K562 (cell line): ENCODE data around the gene YTHDF1. TPM values are rescaled to one million over a fixed set of nuclear protein-coding genes. Genes with fewer than 3 reads are reported as not detected.

Source experiments
- ATAC-seq: fragments of 200-7000 bp; cut with Tn5 transposase; 3 replicates; pipeline ENCODE4 v1.9.1; 2020; ENCODE audit warnings: moderate library complexity
- BruUV-seq: library from RNA; stranded (reverse); fragments of 400-500 nt; replicated peaks from 2 replicates; lab custom pipeline; 2021; lab: Mats Ljungman, UMichigan
- CTCF ChIA-PET: fragments of 300-600 bp; formaldehyde crosslinking; extraction: SDS; loops from one replicate; lab custom pipeline; 2021; ENCODE audit warnings: low intra/inter-chr PET ratio; lab: Yijun Ruan, JAX
- POLR2A ChIA-PET: fragments of 300-600, 350-650 bp; sonication (Branson Sonifier 250); formaldehyde crosslinking; extraction: SDS; loops from one replicate; lab custom pipeline; 2021; ENCODE audit warnings: antibody characterized with exemption, inconsistent platforms; lab: Yijun Ruan, JAX
- DNase-seq, 4 experiments: peaks; one replicate each; pipeline versions ENCODE4 v3.0.0 to v3.0.0-alpha.2; 2011 to 2018; ENCODE audit warnings: low spot score in 3 of 4, mixed read lengths in 3 of 4; ENCODE audit errors: extremely low read depth in 1 of 4
- FAIRE-seq: peaks from 2 replicates; lab custom pipeline; 2011; peaks lifted over from hg19 to GRCh38; lab: Jason Lieb, UNC
- H2AFZ ChIP-seq: 2 replicates; pipeline ENCODE4 v1.6.0; 2011; ENCODE audit warnings: low read depth, low read length, control low read depth, inconsistent platforms
- H3K27ac ChIP-seq: fragments of 200-600 bp; 3 replicates; pipeline ENCODE4 v1.8.0; 2011; ENCODE audit warnings: low read depth, mild to moderate bottlenecking, control low read depth, inconsistent platforms, low read length, moderate library complexity, mixed read lengths; ENCODE audit errors: extremely low read depth
- H3K27me3 ChIP-seq, 2 experiments: fragments of 300-600 bp in 1 of 2; 2 replicates in 1 of 2; 3 replicates in 1 of 2; pipeline versions ENCODE4 v1.6.0 to v1.8.0; 2011; ENCODE audit warnings: inconsistent platforms in 2 of 2, low read length in 2 of 2, mild to moderate bottlenecking in 1 of 2, mixed read lengths in 1 of 2, moderate library complexity in 1 of 2; ENCODE audit not compliant: control insufficient read depth in 2 of 2, insufficient read depth in 2 of 2
- H3K36me3 ChIP-seq: fragments of 300-600 bp; 3 replicates; pipeline ENCODE4 v1.8.0; 2011; ENCODE audit warnings: mild to moderate bottlenecking, low read length, inconsistent platforms; ENCODE audit not compliant: control insufficient read depth, insufficient read depth
- H3K4me1 ChIP-seq, 2 experiments: fragments of 200-600 bp in 1 of 2; replicated peaks in 1 of 2; 2 replicates in 1 of 2; 3 replicates in 1 of 2; pipeline versions ENCODE4 v1.5.1 to v1.8.0; 2011; ENCODE audit warnings: inconsistent platforms in 2 of 2, low read length in 2 of 2, mild to moderate bottlenecking in 1 of 2, mixed read lengths in 1 of 2, moderate library complexity in 1 of 2; ENCODE audit not compliant: control insufficient read depth in 2 of 2, insufficient read depth in 2 of 2
- H3K4me2 ChIP-seq: 2 replicates; pipeline ENCODE4 v1.6.1; 2011; ENCODE audit warnings: low read length, control low read depth, inconsistent platforms, mixed read lengths; ENCODE audit not compliant: insufficient read depth
- H3K4me3 ChIP-seq: fragments of 200-600 bp; sonication (generic), shearing (Covaris generic); 2 replicates; pipeline ENCODE4 v1.5.1; 2016; ENCODE audit warnings: control low read depth, inconsistent platforms
- H3K79me2 ChIP-seq: fragments of 200-600 bp; 3 replicates; pipeline ENCODE4 v1.8.0; 2011; ENCODE audit warnings: low read length, inconsistent platforms; ENCODE audit not compliant: control insufficient read depth, insufficient read depth
- H3K9ac ChIP-seq, 2 experiments: 2 replicates each; pipeline versions ENCODE4 v1.6.0 to v1.6.1; 2011; ENCODE audit warnings: low read depth in 2 of 2, low read length in 2 of 2, control low read depth in 1 of 2, inconsistent platforms in 1 of 2, mild to moderate bottlenecking in 1 of 2, mixed read lengths in 1 of 2; ENCODE audit not compliant: insufficient read depth in 1 of 2
- H3K9me1 ChIP-seq: one replicate; pipeline ENCODE4 v1.6.0; 2011; ENCODE audit warnings: inconsistent platforms, mild to moderate bottlenecking, low read length, moderate library complexity; ENCODE audit not compliant: control insufficient read depth, insufficient read depth
- H3K9me3 ChIP-seq: replicated peaks from 2 replicates; pipeline ENCODE4 v1.5.1; 2011; ENCODE audit warnings: low read depth, low read length, inconsistent platforms; ENCODE audit not compliant: control insufficient read depth, insufficient read depth
- H4K20me1 ChIP-seq: replicated peaks from 2 replicates; pipeline ENCODE4 v1.6.1; 2011; ENCODE audit warnings: low read length, inconsistent platforms, mixed read lengths; ENCODE audit not compliant: control insufficient read depth, insufficient read depth
- ETS2 ChIP-seq: IDR thresholded peaks from 2 replicates; pipeline ENCODE4 v1.6.1; 2016; ENCODE audit warnings: borderline replicate concordance, missing genetic modification characterization, mild to moderate bottlenecking, moderate library complexity, missing compliant biosample characterization; ENCODE audit not compliant: poor library complexity, severe bottlenecking
- NCOR1 ChIP-seq: fragments of 450-650 bp; IDR thresholded peaks from 2 replicates; pipeline ENCODE4 v1.6.1; 2016; ENCODE audit warnings: mild to moderate bottlenecking, moderate library complexity
- WHSC1 ChIP-seq: IDR thresholded peaks from one replicate; pipeline ENCODE4 v1.6.1; 2012; ENCODE audit warnings: low read length, control low read depth, inconsistent platforms
- ZKSCAN8 ChIP-seq: fragments of 200-800 bp; sonication (Bioruptor generic); IDR thresholded peaks from 2 replicates; pipeline ENCODE4 v1.6.1; 2016; ENCODE audit warnings: missing genetic modification characterization, missing compliant biosample characterization
- ZNF24 ChIP-seq: fragments of 450-650 bp; IDR thresholded peaks from 2 replicates; pipeline ENCODE4 v1.6.1; 2016
- ZNF274 ChIP-seq: IDR thresholded peaks from 2 replicates; pipeline ENCODE4 v1.6.1; 2011; ENCODE audit warnings: low read depth, mild to moderate bottlenecking, low read length, moderate library complexity, borderline replicate concordance
- ZNF589 ChIP-seq: fragments of 200-800 bp; sonication (Bioruptor generic); IDR thresholded peaks from 2 replicates; pipeline ENCODE4 v1.6.1; 2016; ENCODE audit warnings: low read depth, missing genetic modification characterization, missing compliant biosample characterization
- ZNF76 ChIP-seq: fragments of 250-450 bp; sonication (Bioruptor Pico); IDR thresholded peaks from 2 replicates; pipeline ENCODE4 v1.4.0; 2020; ENCODE audit warnings: mild to moderate bottlenecking, moderate library complexity, borderline replicate concordance
- ZNF780A ChIP-seq: fragments of 250-450 bp; sonication (Bioruptor Pico); IDR thresholded peaks from 2 replicates; pipeline ENCODE4 v1.5.0; 2021; ENCODE audit warnings: mild to moderate bottlenecking
- WGBS: fragments of 100-300 bp; shearing (Covaris generic); methylation state at CpG from one replicate; pipeline ENCODE4 v1.1.6; 2016; ENCODE audit warnings: low coverage, mixed read lengths; ENCODE audit not compliant: insufficient coverage; ENCODE audit errors: missing lambda C conversion rate; 5-methylcytosine and 5-hydroxymethylcytosine counted together
- in situ Hi-C: fragments of 300-500 bp; cut with MboI; formaldehyde crosslinking; loops from 4 replicates; pipeline ENCODE4 v1.15.0; 2018; ENCODE audit warnings: inconsistent platforms, mixed read lengths
- intact Hi-C: fragments of 100-400 bp; cut with micrococcal nuclease; formaldehyde crosslinking; loops from 2 replicates; pipeline ENCODE4 v1.14.2; 2022
- polyA plus RNA-seq, 8 experiments: library from polyadenylated mRNA; depleted of rRNA in 4 of 8; stranded (reverse) in 5 of 8; unstranded in 3 of 8; fragments of >200 nt; fragmentation: Nextera tagmentation in 2 of 8; fragmentation: Illumina TruSeq in 1 of 8; extraction: Ambion mirVana in 2 of 8; extraction: Trizol in 1 of 8; gene quantifications; 2 replicates each; pipeline versions ENCODE4 v1.2.1 to v1.2.3, GENCODE V29; 2011 to 2014; ENCODE audit warnings: inconsistent platforms in 1 of 8, missing spikeins in 1 of 8
- total RNA-seq, 7 experiments: library from RNA; depleted of rRNA in 6 of 7; stranded (reverse); fragments of >200 nt in 6 of 7; fragmentation: Illumina TruSeq in 2 of 7; extraction: Trizol in 2 of 7; gene quantifications; 2 replicates each; pipeline versions ENCODE4 v1.2.1 to v1.2.3, GENCODE V29; 2011 to 2021; ENCODE audit warnings: low replicate concordance in 1 of 7

Gene YTHDF1
- total and polyA plus RNA-seq, 9 of the 15 experiments (the other 6 are each of a cell fraction or from before 2014, with no cell fraction given) = 10.1 to 42.4 (median 27.8) TPM

- TF ChIP-seq ZNF76 (CRISPR knock-in tag) = no peak
These were observed 44.6 kb upstream of the YTHDF1 start (continued) for GRCh38 chr20:63260521-63260920.

GRCh38 chr20:63259734-63260460 is 44.0 kb upstream of the YTHDF1 start:
- intact Hi-C loops = no loop called here
- POLR2A ChIA-PET = interaction anchor here (0.7 kb wide), 1 partner anchor 11 kb away, joined by 3 read pairs; no protein-coding TSS in a partner anchor

GRCh38 chr20:63258781-63259180 is 42.9 kb upstream of the YTHDF1 start:
- in situ Hi-C loops = no loop called here
- intact Hi-C loops = no loop called here
- FAIRE-seq = no peak

More at GRCh38 chr20:63259734-63260460, 44.0 kb upstream of the YTHDF1 start:
- no peak for DNase-seq
- in situ Hi-C loops = no loop called here
- no peak overlapping the region for H3K27ac ChIP-seq
- H3K9me1 ChIP-seq = no peaks in the 10 kb centered on the region
- BruUV-seq = no TSS peak
- H3K4me2 ChIP-seq = no peak overlapping the region
- no peak for TF ChIP-seq WHSC1
- H3K4me1 ChIP-seq = peaks cover 11 to 28% of the 10 kb centered on the region in 2 experiments
- ATAC-seq = no peak
- H3K27me3 ChIP-seq = peaks cover 36 to 76% of the 10 kb centered on the region in 2 experiments; a peak in 4 of 5 replicates
- no peak overlapping the region for H3K9ac ChIP-seq
- H2AFZ ChIP-seq = no peak overlapping the region
- H3K36me3 ChIP-seq = no peaks in the 10 kb centered on the region
- FAIRE-seq = no peak
- H3K4me3 ChIP-seq = no peak overlapping the region
- no peaks in the 10 kb centered on the region for H3K79me2 ChIP-seq
- 0 out of 2 replicates have a peak, but pooled peaks cover 11% of the 10 kb centered on the region for H4K20me1 ChIP-seq
- H3K9me3 ChIP-seq = no peaks in the 10 kb centered on the region
- 7% methylated on average over 25 of the region's 25 CpGs for WGBS
- CTCF ChIA-PET = interaction anchor here (0.5 kb wide), 1 partner anchor 882 kb away, joined by 3 read pairs; no protein-coding TSS in a partner anchor

More at GRCh38 chr20:63258781-63259180, 42.9 kb upstream of the YTHDF1 start:
- no peak overlapping the region for H3K27ac ChIP-seq
- DNase-seq = no peak
- peaks cover under 1 to 25% of the 10 kb centered on the region in 2 experiments; a peak in 3 of 5 replicates for H3K4me1 ChIP-seq
- no peak overlapping the region for H3K4me3 ChIP-seq
- H3K9me3 ChIP-seq = no peaks in the 10 kb centered on the region
- no peak overlapping the region for H3K9ac ChIP-seq
- no peak overlapping the region for H3K4me2 ChIP-seq
- no peaks in the 10 kb centered on the region for H3K36me3 ChIP-seq
- H3K9me1 ChIP-seq = no peaks in the 10 kb centered on the region
- no peak overlapping the region for H2AFZ ChIP-seq
- ATAC-seq = no peak
- BruUV-seq = no TSS peak
- WGBS = 9% methylated on average over 7 of the region's 8 CpGs
- POLR2A ChIA-PET = no interaction called here
- CTCF ChIA-PET = no interaction called here
- 0 out of 2 replicates have a peak, but pooled peaks cover 11% of the 10 kb centered on the region for H4K20me1 ChIP-seq
- H3K27me3 ChIP-seq = peaks cover 38 to 78% of the 10 kb centered on the region in 2 experiments; a peak in 4 of 5 replicates
- no peak for TF ChIP-seq ZNF274
- no peak for TF ChIP-seq ETS2 (tag)
- no peak for TF ChIP-seq ZNF589
- TF ChIP-seq NCOR1 = no peak
- TF ChIP-seq ZNF780A (CRISPR knock-in tag) = no peak
- TF ChIP-seq ZKSCAN8 (CRISPR knock-in tag) = no peak
- no peak for TF ChIP-seq ZNF24
- H3K79me2 ChIP-seq = no peaks in the 10 kb centered on the region
